NCI-H510A (cell line): Measurements from ENCODE around the gene SSX4.
"Not testable (repeated sequence)": the region's sequence is repeated elsewhere in the genome, so short reads cannot be mapped to it uniquely, and the experiment has no call there.

ENCODE experiments used
- DNase-seq: peaks from one replicate; lab custom pipeline; 2025; lab: John Stamatoyannopoulos, UW

SSX4 gene, protein sequence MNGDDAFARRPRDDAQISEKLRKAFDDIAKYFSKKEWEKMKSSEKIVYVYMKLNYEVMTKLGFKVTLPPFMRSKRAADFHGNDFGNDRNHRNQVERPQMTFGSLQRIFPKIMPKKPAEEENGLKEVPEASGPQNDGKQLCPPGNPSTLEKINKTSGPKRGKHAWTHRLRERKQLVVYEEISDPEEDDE

DNA sequence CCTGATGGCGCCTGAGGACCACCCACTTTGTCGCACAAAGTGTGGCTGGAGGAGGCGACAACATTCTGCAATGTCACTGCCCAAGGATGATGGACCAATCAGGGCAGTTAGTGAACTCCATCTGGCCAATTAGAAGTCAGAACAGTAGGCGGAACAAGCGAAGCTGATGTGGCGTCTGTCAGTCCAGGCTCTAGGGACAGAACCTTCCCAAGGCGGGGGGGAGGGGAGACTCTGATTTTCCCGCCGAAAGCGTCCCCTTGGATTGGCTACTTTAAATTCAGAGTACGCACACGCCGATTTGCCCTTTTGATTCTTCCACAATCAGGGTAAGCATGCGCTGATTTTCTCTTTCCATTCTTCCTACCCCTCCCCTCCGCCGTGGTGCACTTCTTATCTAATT, at the start of gene SSX4:
Gene SSX4 (plus strand): TSS at position 301 of the 400 bp plus-strand sequence. CDS start 515 bp downstream, outside the sequence.
- not testable (repeated sequence) for DNase-seq

DNA sequence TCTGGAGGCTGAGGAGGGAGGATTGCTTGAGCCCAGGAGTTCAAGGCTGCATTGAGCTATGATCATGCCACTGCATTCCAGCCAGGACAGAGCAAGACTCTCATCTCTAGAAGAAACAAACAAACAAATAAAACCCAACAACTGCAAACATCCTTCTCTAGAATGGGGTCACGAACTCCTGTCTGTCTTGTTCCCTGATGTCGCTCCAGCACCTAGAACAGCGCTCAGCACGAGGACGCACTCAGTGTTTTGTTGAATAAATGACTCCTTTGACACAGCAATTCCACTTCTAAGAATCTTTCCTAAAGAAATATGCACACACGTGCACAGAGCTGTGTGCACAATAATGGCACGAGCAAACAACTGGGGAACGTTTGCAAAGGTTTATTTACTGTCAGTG, 37.3 kb upstream of the SSX4 start:
- DNase-seq: not testable (repeated sequence)

DNA sequence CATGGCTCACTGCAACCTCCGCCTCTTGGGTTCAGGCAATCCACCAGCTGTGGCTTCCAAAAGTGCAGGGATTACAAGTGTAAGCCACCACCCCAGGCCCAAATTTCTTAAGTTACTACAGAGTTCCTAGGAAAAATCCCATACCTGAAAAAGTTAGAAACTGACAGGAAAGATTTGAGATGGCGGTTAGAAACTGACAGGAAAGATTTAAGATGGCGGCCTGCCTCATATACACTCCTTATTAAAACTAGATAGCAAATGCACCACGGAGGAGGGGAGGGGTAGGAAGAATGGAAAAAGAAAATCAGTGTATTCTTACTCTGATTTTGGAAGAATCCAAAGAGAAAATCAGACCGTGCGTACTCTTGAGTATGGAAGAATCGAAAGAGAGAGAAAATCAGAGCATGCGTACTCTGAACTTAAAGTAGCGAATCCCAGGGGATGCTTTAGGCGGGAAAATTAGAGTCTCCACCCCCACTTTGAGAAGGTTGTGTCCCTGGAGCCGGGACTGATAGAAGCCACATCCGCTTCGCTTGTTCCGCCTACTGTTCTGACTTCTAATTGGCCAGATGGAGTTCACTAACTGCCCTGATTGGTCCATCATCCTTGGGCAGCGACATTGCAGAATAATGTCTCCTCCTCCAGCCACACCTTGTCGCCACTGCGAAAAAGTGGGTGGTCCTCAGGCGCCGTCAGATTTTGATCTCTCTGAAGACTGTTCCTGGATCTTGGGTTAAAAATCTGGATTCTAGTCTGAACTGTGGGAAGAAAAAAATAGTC, 26.8 kb upstream of the SSX4 start, which contains the start of gene SSX3:
Gene SSX3 (minus strand): TSS at position 389 of the 780 bp plus-strand sequence. CDS start 1,454 bp downstream, outside the sequence.
- DNase-seq: not testable (repeated sequence)

DNA sequence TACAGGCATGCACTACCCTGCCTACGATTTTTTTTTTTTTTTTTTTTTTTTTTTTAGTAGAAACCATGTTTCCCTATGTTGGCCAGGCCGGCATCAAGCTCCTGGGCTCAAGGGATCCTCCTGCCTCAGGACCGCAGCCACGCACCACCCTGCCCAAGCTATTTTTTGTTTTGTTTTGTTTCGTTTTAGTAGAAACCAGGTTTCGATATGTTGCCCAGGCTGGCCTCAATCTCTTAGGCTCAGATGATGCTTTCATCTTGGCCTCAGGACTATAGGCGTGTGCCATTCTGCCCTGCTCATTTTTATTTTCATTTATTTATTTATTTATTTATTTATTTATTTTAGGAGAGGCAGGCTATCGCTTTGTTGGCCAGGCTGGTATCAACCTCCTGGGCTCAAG, 25.7 kb upstream of the SSX4 start:
- DNase-seq: no peak

DNA sequence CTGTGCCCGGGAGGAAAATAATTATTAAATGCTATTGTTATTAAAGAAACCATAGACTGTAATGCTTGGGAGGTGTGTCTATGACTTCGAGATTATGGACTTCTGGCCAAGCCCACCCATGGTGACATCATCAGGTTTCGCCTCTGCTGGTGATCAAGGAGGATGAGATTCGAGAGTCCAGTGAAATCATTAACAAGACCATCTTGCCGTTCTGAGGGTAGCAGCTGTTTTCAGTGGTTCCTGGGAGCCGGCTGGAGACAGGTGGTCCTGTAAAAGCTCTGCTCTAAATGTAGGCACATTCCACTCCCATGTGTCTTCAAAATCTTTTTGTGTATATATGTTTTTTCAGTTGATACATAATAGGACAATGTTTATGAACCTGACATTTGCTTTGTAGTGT, 24.1 kb upstream of the SSX4 start:
- not testable (repeated sequence) for DNase-seq

DNA sequence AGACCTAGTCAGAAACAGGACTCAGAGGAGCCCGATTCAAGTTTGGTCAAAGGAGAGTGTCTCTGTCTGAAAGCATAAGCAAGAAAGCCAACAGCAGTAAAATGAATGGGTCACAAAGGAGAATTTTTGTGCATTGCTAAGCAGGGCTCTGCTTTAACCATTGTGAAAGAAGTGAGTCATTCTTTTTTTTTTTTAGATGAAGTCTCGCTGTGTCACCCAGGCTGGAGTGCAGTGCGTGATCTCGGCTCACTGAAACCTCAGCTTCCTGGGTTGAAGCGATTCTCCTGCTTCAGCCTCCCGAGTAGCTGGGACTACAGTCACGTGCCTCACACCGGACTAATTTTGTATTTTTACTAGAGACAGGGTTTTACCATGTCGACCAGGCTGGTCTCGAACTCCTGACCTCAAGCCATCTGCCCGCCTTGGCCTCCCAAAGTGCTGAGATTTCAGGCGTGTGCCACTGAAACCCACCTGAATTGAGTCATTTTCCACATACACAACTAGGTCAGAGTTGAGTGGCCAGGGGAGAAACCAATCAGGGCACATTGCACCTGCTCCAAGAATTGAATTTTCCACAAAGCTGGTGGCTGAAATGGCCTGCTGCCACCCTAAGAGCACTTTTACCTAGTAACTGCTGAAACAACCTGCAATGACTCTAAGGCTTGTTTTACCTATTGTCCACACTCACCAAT, 15.5 kb upstream of the SSX4 start:
- DNase-seq: not testable (repeated sequence)

DNA sequence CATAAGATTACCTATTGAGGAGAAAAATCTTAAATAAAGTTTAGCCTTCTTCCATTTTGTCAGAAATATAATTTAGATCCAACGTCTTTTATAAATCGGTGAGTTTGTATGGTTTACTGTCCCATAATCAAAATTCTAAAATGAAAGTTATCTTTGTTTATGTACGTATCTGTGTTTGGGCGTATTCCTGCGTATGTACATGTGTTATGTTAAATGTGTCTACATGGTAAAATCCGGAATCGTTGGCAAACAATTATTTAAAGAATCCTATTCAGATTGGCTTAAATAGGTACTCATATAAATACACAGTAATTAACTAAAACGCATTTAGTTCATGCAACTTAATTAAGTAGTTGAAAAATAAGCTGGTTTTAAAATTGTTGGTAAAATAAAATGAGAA, 12.9 kb upstream of the SSX4 start:
- DNase-seq: not testable (repeated sequence)

DNA sequence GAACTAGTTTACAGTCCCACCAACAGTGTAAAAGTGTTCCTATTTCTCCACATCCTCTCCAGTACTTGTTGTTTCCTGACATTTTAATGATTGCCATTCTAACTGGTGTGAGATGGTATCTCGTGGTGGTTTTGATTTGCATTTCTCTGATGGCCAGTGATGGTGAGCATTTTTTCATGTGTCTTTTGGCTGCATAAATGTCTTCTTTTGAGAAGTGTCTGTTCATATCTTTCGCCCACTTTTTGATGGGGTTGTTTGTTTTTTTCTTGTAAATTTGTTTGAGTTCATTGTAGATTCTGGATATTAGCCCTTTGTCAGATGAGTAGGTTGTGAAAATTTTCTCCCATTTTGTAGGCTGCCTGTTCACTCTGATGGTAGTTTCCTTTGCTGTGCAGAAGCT, 13.6 kb downstream of the SSX4 start:
- not testable (repeated sequence) for DNase-seq

DNA sequence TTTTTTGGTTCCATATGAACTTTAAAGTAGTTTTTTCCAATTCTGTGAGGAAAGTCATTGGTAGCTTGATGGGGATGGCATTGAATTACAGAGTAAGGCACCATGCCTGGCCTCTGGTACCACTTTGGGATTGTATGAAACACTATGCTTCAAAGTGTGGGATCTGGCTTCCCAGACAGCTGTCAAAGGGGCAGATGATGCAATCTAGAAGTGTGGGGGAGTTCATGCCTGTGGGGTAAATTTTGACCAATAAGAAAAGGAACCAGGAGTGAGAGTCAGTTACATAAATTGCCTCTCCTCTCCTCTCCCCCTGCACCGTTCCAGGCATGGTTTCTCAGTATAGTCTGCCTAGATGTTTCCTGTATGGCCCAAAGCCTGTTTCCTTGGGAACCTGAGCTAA, 14.5 kb downstream of the SSX4 start:
- not testable (repeated sequence) for DNase-seq

DNA sequence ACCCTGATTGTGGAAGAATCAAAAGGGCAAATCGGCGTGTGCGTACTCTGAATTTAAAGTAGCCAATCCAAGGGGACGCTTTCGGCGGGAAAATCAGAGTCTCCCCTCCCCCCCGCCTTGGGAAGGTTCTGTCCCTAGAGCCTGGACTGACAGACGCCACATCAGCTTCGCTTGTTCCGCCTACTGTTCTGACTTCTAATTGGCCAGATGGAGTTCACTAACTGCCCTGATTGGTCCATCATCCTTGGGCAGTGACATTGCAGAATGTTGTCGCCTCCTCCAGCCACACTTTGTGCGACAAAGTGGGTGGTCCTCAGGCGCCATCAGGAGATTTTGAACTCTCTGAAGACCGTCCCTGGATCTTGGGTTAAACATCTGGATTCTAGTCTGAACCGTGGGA, 28.5 kb downstream of the SSX4 start, which contains the start of gene SSX4B:
Gene SSX4B (minus strand): TSS at position 101 of the 400 bp plus-strand sequence. CDS start 588 bp downstream, outside the sequence.
- DNase-seq: not testable (repeated sequence)

DNA sequence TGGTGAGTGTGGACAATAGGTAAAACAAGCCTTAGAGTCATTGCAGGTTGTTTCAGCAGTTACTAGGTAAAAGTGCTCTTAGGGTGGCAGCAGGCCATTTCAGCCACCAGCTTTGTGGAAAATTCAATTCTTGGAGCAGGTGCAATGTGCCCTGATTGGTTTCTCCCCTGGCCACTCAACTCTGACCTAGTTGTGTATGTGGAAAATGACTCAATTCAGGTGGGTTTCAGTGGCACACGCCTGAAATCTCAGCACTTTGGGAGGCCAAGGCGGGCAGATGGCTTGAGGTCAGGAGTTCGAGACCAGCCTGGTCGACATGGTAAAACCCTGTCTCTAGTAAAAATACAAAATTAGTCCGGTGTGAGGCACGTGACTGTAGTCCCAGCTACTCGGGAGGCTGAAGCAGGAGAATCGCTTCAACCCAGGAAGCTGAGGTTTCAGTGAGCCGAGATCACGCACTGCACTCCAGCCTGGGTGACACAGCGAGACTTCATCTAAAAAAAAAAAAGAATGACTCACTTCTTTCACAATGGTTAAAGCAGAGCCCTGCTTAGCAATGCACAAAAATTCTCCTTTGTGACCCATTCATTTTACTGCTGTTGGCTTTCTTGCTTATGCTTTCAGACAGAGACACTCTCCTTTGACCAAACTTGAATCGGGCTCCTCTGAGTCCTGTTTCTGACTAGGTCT, 43.8 kb downstream of the SSX4 start:
- not testable (repeated sequence) for DNase-seq

DNA sequence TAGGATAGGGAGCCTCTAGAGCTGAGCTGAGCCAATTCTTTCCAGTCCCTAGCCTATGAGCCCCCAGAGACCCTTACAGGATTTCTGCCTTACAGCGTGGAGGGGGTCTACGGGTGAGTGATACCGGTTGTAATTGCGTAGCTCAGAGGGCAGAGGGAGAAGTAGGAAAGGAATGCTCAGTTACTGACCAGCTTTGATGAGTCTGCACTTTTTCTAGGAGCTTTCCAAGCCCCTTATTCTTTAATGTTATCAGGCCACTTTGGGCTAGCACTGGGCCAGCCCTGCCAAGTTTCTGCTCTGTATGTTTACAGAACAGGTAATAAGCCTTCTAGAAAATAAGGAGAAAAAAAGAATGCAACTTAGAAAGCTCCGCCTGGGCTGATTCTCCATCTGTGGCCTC, 46.3 kb downstream of the SSX4 start:
- DNase-seq: not testable (repeated sequence)

DNA sequence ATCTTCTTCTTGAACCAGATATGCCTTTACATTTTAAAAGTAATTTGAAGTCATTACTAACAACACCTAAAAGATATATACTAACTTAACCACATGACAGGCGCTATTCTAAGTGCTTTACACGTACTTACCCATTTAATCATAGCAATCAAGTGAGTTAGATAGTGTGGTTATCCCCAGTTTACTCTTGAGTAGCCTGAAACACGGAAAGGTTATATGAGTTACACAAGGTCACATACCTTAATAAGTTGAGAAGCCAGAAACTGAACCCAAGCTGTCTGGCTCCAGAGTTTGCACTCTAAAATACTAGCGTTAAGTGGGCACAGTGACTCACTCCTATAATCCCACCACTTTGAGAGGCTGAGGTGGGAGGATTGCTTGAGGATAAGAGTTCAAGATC, 46.8 kb downstream of the SSX4 start:
- not testable (repeated sequence) for DNase-seq

DNA sequence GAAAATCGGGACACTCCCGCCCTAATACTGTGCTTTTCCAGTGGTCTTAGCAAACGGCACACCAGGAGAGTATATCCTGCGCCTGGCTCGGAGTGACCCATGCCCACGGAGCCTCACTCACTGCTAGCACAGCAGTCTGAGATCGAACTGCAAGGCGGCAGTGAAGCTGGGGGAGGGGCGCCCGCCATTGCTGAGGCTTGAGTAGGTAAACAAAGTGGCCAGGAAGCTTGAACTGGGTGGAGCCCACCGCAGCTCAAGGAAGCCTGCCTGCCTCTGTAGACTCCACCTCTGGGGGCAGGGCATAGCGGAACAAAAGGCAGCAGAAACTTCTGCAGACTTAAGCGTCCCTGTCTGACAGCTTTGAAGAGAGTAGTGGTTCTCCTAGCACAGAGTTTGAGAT, 50.4 kb downstream of the SSX4 start:
- DNase-seq: not testable (repeated sequence)
